Stimulated activated CD8-positive, alpha-beta memory T cell treated with anti-CD3 and anti-CD28 coated beads, Interleukin-7, amount 100 ng/mL, for 4 hours (primary cell): ENCODE measurements around the gene PINK1.
"Not testable (repeated sequence)": the region's sequence is repeated elsewhere in the genome, so short reads cannot be mapped to it uniquely, and the experiment has no call there.

ENCODE experiments used
- DNase-seq, 2 donors: peaks; one replicate each; pipeline ENCODE4 v3.0.0-alpha.2; 2020; ENCODE audit warnings: low read depth in 2 of 2

The PINK1 gene

DNA sequence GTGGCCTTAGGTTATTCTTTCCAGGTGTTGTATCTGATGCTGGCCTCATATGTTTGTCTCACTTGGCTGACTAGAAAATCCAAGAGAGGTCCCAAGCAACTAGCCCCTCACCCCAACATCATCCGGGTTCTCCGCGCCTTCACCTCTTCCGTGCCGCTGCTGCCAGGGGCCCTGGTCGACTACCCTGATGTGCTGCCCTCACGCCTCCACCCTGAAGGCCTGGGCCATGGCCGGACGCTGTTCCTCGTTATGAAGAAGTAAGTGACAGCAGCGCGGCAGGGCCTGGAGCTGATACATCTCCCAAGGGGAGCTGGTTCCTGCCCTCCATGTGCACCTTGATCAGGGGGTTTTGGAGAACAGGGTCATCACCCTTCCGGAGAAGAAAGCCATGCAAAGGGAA lies 11.2 kb downstream of the PINK1 start:
- DNase-seq: no peak

DNA sequence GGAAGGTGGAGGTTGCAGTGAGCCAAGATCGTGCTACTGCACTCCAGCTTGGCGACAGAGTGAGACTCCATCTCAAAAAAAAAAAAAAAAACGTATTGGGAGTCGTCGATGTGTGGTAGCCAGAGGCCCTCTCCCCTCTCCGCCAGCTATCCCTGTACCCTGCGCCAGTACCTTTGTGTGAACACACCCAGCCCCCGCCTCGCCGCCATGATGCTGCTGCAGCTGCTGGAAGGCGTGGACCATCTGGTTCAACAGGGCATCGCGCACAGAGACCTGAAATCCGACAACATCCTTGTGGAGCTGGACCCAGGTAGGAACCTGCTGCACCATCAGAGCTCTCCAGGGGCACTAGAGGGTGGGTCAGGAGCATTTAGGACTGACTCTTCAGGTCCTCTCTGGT lies 12.2 kb downstream of the PINK1 start:
- no peak for DNase-seq

DNA sequence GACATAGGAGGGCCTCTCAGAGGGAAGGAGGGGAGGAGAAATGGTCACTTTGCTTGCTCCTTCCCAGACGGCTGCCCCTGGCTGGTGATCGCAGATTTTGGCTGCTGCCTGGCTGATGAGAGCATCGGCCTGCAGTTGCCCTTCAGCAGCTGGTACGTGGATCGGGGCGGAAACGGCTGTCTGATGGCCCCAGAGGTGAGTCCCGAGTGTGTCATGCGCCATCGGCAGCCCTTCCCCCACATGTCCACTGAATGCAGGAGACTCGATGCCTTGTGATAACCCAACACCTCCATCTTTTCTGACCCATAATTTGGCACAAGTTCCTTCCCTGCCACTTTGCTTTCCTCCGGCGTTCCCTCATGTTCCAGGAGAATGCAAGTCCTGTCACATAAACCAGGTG lies 15.2 kb downstream of the PINK1 start:
- no peak for DNase-seq

DNA sequence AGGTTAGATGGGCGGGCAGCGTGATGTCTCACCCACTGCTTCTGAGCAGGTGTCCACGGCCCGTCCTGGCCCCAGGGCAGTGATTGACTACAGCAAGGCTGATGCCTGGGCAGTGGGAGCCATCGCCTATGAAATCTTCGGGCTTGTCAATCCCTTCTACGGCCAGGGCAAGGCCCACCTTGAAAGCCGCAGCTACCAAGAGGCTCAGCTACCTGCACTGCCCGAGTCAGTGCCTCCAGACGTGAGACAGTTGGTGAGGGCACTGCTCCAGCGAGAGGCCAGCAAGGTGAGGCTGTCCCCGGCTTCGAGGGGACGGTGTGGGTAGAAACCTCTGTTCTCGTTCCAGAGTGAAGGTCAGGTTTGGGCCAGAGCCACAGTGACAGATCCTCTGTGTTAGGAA lies 15.7 kb downstream of the PINK1 start:
- no peak for DNase-seq

DNA sequence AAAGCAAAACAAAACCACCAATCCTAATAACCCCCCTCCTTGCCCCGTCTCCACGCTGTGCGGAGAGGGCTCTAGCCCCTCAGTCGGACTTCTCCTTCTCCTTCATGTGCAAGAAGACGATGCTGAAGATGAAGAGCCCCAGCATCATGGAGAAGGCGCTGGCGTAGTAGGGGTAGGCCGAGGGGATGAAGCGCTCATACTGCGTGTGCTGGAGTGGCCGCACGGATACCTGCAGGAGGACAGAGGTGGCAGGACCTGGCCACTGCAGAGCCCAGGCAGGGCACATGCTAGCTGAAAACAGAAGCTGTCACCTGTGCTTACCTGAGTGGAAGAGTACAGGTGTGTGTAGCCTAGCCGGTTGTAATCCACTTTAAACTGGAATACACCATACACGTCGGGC lies 19.0 kb downstream of the PINK1 start:
- no peak for DNase-seq

DNA sequence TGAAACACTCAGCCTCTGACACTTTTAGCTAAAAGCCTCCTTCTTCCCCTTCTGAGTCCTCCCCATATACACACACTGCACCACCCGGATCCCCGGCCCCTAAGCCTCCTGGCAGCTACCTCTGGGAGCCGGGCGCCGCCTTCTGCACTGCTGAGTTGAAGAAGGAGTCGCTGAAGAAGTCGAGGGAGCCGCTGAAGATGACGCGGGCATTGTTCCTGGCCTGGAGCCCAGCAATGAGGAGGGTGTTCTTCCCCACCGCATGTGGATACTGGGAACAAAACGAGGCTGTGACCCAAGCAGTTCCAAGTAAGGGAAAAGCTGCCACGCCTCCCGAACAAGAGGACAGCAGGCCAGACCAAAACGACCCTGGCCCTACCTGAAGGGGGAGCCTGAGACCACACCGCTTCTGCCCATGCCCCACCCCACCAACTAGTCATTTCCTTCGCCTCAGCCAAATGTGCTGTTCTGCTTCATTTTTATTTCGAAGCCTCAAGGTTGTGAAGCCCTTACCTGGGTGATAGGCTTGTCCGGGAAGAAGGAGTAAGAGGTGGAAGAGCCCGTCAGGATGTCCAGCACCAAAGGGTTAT lies 20.9 kb downstream of the PINK1 start:
- no peak for DNase-seq

DNA sequence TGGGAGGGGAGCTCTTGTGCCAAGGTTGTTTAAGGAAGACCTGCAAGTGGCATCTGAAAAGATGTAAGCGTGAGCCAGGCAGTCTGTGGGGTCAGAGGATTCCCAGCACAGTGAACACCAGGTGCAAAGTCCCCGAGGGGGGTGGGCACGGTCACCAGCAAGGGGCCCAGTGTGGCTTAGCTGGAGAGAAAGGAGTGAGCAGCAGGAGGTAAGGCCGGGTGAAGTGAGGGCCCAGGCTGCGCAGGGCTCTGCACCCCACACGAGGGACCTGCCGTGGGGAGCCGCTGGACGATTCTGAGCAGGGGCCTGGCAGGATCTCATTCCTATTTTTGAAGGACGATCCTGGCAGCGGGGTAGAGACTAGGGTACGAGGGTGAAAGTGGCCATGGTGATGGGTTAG lies 23.8 kb downstream of the PINK1 start:
- DNase-seq: no peak

DNA sequence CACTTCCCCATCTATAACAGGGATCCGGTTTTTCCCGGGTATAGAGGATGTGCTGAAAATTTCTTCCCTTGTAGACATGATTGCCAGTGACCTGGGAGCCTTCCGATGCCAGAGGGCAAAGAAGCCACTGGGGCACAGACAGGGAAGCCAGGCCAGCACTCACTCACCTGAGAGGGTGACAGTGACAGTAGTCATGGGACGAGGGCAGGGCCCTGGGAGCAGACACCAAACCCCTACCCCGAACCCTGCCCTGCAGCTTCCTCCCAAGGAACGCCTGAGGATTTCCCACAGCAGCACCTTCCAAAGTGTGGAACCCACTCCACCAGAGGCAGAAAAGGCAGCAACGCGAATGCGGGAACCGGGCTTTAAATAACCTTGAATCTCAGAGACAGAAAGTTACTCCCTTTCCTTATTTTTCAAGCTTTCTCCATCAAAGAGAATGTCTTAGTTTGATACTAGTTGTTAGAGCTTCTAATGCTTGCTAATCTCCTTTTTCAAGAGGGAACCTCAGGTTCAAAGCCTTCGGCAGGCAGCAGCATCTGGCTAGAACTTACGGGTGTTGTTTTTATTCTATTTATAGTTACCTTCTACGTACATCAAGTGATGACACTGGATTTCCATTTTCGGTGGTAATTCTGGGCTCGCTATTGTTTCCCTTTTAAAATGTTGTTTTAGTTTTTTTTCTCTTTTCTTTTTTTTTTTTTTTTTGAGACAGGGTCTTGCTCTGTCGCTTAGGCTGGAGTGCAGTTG lies 25.1 kb downstream of the PINK1 start:
- DNase-seq: no peak

DNA sequence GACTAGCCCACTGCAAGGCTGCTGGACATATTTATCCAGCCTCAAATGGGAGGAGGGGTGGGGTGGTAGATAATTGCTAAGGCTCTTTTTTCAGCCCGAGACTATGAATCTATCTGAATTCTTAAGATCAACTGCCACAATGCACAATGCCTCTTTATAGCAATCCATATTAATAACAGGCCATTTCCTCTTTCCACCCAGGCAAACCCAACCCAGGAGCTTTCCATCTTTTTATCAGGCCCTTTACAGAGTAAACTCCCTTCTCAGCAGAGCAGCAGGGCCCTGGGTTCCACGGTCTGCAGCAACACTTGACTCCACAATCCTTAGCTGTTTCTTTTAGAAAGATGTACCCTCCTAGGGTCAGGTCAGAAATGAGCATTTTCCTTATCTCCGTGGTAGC lies 27.1 kb downstream of the PINK1 start:
- DNase-seq: no peak

DNA sequence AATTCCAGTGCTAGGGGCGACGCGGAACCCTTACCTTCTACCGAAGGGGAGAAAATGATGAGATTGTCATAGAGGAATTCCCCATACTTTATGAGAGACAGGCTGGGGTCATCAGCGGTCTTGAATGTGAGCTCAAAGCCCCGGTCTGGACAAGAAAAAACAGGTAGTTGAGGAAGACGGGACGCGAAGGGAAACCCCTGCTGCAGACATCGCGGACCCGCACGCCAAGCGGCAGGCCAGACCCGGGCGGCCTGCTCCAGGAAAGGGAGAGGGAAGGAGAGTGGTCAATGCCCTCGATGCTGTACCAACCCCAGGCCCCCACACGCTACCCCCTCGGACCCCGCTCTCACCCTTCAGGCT lies 27.6 kb downstream of the PINK1 start:
- no peak for DNase-seq

DNA sequence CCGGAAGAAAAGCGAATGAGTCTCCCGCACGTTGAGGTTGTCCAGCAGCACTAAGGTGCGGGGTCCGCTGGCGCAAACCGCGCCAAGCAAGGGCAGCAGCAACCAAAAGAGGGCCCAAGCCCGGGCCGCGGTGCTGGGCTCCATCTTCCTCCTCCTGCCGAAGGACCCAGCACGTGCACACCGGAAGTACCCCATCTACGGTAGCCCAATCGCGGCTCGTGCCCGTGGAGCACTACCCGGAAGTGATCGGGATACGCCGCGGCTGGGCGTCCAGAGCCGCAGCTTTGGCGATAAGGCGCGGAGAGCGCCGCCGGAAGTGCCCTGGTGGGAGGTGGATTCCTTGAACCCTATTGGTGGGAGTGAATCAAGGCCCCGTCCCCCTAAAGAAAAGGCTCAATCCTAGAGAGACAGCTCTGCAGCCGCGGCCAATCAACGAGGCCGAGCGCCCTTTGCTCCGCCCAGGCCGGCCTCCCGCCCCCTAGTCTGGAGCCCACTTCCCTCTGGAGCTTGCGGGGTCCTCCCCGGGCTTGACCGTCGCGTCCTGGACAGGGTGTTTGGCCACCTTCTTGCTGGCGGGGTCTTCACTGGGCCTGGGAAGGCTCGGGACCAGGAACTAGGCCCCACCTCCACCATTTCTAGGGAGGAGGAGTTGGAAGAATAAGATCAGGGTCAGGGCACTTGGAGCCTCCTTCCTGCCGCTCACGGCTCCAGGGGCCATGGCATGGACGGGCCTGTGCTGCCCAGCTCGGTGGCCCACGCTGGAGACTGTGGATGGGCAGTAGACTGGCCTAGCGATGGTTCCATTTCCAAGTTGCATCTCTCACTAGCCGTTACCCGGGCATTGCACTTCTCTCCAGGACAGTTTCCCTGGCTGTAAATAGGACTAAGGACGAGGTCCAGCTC lies 28.2 kb downstream of the PINK1 start, which contains the start of gene DDOST:
TSS of gene DDOST (minus strand) at position 163 of the 903 bp plus-strand sequence. CDS start at position 144, 19 bp downstream.
- DNase-seq: peak; percentile 89 to 93

DNA sequence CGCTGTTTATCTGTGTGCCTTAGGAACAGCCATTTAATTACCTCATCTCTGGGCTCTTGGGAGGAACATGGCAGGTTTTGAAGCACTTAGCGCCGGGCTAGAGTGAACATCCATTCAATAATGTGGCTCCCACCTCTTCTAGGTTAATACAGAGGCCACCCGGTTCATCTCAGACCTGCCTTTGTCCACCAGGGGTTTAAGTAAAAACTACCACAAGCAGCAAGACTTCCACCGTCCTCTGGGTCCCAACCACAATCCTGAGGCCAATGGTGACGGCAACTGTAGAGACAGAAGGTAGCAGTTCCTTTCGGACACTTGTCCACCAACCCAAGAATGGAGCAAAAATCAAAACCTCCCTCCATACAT lies 28.8 kb downstream of the PINK1 start:
- DNase-seq: no peak

DNA sequence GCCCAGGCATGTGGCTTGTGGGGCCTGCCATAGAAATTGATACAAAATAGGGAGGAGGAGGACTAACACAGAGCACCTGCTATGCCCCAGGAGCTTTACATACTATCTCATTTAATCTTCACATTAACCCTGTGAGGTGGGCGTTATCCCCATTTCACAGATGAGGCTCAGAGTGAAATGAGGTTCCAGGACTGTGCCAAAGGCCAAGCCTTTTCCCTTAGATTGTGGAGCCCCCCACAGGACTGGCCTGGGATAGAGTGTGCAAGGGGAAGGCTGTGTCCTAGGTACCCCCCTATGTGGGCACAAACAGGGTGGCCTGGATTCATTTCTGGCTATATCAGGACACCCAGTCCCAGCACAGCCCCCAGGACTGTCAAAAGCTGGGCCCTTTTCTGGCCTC lies 30.1 kb downstream of the PINK1 start:
- no peak for DNase-seq

DNA sequence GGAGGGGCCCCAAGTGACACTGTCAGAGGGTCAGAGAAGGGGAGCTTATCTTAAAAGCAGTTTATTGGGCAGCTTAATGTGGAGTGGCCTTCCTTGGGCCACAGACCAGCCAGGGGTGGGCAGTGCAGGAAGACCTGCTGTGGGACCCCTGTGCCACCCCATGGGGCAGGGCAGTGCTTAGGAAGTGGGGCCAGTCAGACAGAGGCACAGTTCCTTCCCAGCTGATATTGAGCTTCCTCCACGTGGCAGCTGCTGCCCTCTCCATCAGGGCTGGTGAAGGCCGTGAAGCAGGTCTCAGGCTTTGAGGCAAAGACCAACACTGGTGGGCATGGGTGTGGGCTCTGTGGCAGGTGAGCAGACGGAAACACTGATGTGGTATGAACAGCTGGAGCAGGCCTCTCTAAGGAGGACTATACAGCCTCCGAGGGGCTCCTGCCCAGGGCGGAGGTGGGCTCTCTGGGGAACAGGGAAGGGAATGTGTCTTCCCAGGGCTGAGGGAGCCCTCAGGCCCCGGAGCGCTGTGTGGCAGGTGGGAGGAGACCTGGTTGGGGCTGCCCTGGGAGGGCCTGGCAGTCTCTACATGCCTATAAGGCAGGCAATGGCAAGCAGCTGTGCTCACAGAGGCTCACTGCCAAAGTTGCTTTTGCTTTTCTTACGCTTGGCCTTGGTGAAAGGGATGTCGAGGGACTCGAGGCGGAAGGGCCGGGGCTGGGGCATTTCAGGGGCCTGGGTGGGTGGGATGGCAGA lies 30.9 kb downstream of the PINK1 start:
- no peak for DNase-seq

DNA sequence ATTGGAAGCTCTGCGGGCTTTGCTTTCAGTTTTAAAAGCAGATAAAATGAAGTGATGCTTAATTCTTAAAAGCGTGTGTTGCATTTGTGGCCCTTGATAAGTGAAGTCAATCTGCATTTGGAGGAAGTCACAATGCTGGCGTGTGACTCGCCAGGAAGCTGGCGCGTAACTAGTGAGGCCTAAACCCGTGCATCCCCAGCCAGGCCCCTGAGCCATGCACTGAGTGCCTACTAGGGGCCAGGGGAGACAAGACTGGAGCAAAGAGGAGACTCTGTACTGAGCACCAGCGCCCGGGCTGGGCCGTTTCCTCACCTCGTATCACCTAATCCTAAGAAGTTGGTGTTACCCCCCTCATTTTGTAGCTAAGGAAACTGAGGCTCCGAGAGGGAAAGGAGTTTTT lies 32.5 kb downstream of the PINK1 start:
- DNase-seq: no peak

DNA sequence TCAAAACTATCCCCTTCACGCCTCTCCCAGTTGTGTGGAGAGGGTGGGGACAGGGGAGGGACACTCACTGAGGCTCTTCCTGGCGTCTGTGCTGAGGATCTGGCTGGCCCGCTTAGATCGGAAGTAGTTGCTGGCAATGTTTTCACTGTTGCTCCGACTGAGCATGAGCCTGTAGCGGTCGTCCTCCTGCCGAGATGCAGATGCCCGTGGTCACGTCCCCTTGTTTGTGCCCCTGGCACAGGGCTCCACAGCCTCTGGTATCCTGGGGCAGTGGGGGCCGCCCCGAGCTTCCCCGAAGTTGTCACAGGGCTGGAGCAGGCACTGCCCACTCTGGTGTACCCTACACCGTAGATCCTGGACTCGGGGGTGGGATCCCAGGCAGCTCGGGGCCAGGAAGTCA lies 32.9 kb downstream of the PINK1 start:
- no peak for DNase-seq

DNA sequence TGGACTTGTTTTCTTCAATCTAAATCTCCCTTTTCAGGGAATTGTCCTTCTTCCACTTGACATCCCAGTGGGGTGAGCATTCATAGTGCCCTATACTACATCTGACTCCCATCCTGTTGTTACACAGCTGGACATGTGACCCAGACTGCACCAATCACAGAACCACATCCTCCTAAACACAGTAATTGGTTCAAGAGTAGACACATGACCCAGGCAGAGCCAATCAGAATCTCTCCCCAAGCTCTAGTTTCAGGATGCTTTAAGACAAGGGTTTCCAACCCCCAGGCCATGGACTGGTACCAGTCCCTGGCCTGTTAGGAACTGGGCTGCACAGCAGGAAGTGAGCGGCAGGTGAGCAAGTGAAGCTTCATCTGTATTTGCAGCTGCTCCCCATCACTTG lies 33.5 kb downstream of the PINK1 start:
- no peak for DNase-seq

DNA sequence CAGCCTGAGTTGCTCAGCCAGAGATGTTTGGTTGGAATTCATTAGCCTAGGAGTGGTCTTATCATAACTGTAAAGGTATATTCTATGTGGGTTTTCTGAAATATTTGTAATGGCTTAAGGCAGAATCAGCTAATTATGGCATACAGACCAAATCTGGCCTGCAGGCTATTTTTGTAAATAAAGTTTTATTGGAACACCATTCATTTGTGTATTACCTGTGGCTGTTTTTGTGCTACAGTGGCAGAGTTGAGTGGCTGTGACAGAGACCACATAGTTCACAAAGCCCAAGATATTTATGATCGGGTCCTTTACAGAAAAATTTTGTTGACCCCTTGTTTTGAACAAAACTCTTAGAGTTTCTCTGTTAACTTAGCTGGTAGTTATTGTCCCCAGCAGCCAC lies 35.3 kb downstream of the PINK1 start:
- DNase-seq: no peak

DNA sequence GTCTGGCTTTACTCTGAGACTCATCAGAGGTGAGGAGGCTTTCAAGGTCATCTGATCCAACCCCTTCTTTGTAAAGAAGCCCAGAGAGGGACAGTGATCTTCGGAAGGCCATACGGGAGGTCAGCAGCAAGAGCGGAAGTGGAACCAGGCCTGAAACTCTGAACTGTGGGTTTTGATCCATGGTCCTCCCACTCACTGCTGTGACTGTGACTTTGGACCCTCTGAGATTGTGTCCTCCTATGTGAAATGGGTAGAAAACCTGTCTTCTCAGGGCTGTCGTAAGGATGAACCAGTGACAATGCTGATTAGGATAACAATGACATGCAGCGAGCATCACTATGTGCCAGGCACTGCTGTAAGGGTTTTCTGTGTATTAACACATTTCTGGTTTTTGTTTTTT lies 37.7 kb downstream of the PINK1 start:
- no peak for DNase-seq

DNA sequence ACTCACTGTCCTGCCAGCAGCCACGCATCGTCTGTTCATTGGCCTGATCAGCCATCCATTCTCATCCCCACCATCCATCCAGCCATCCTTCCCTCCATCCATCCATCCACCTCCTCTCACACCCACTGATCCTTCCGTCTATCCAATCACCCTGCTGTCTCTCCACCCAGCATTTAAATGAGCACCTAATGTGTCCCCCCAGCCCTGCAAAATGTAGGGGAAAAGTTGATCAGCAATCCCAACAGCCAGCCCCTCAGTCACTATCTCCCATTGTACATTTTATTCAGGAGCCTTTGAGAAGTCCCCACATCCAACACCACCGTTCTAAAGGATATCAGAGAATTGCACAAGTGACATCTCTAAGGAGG lies 39.0 kb downstream of the PINK1 start:
- DNase-seq: no peak

DNA sequence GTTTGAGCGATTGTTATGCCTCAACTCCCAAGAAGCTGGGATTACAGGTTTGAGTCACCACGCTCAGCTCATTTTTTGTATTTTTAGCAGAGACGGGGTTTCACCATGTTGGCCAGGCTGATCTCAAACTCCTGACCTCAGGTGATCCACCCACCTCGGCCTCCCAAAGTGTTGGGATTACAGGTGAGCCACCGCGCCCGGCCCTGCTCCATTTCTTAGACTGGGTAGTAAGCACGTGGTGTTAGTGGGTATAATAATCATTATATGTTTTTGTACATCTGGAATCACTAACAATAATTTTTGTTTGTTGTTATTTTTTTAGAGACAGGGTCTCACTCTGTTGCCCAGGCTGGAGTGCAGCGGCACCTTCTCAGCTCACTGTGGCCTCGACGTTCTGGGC lies 40.4 kb downstream of the PINK1 start:
- DNase-seq: not testable (repeated sequence)

DNA sequence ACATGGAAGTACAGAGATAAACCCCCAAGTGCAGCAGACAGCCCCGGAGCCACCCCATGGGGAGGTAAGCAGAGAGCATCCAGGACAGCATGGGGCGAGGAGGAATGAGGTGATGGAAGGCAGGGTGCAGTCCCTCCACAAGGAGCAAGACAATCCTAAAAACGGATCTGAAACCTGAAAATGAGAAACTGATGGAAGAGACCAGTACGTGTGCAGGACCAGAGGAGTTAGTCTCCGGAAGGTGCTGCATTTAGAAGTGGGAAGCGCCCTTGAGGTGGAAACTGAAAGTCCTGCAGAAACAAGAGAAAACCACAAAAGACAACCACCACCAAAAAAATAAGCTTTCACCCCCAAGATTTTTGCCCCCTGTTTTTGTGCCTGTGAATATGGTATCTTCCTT lies 45.3 kb downstream of the PINK1 start:
- DNase-seq: no peak
